ENCODE data around the gene CALHM3.

Gene CALHM3

DNA sequence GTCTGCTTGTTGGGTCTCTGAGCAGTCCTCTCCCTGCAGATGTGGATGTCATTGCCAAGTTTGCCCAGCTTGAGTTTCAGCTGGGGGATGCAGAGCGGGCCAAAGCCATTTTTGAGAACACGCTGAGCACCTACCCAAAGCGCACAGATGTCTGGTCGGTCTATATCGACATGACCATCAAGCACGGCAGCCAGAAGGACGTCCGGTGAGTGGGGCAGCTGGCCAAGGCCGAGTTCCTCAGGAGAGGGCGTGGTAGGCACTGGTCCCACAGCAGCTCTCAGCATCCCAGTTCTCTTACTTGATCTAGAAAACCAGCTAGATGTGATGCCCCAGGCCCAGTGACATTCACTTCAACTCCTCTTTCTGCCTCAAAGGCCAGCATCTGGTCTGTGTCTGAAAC lies 34.6 kb downstream of the CALHM3 start:
- peaks cover 78% of the 10 kb centered on the region for H3K36me3 Mint-ChIP-seq
- H3K9me3 Mint-ChIP-seq = no peaks in the 10 kb centered on the region
- DNase-seq = no peak
- no peaks in the 10 kb centered on the region for H3K27me3 Mint-ChIP-seq
- no peak overlapping the region for H3K4me3 Mint-ChIP-seq
- CTCF ChIA-PET = interaction anchor here (0.7 kb wide), 1 partner anchor 32 kb away, joined by 4 read pairs; no protein-coding TSS in a partner anchor
- peaks cover 35% of the 10 kb centered on the region for H3K4me1 Mint-ChIP-seq
- peak overlapping the region; percentile 76 for H3K27ac Mint-ChIP-seq

DNA sequence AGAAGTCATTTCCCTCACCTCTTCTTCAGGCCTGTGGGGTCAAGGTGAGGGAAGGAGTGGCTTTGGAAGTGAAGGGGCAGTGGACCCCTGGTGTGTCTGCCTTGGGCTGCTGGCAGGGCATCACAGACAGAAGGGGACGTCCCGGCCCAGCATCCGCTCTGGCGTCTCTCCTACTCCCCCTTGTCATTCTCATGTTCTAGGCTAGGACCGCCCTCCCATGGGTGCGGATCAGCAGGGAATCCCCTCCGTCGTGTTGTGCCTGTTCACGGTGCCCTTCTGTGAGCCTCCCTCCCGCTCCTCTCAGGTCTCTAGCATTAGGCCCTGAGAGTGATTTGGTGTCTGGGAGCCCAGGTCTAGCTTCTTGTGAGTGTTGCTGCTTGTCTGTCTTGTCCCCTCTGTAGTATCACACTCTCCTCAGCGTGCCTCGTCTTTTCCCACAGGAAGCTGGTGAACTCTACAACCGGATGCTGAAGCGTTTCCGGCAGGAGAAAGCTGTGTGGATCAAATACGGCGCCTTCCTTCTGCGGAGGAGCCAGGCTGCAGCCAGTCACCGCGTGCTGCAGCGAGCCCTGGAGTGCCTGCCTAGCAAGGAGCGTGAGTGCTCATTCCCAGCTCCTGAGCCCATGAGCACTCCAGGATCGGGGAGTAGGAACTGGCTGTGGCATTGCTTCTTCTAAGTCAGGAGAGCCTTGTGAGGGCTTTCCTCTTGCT lies 35.4 kb downstream of the CALHM3 start:
- CTCF ChIA-PET = interaction anchor here (2.0 kb wide), 1 partner anchor 42 kb away, joined by 7 read pairs; no protein-coding TSS in a partner anchor
- no peaks in the 10 kb centered on the region for H3K27me3 Mint-ChIP-seq
- no peak for DNase-seq
- no peaks in the 10 kb centered on the region for H3K9me3 Mint-ChIP-seq
- H3K4me1 Mint-ChIP-seq = peaks cover 27% of the 10 kb centered on the region
- no peak overlapping the region for H3K4me3 Mint-ChIP-seq
- H3K27ac Mint-ChIP-seq = peak overlapping the region; percentile 76
- peaks cover 74% of the 10 kb centered on the region for H3K36me3 Mint-ChIP-seq

- DNase-seq = no peak
- CTCF ChIA-PET = interaction anchor here (1.3 to 2.0 kb wide), 2 partner anchors 9 to 44 kb away, joined by 4 to 7 read pairs; no protein-coding TSS in a partner anchor
Observed at GRCh38 chr10:103442031-103442461, 37.0 kb downstream of the CALHM3 start.

DNA sequence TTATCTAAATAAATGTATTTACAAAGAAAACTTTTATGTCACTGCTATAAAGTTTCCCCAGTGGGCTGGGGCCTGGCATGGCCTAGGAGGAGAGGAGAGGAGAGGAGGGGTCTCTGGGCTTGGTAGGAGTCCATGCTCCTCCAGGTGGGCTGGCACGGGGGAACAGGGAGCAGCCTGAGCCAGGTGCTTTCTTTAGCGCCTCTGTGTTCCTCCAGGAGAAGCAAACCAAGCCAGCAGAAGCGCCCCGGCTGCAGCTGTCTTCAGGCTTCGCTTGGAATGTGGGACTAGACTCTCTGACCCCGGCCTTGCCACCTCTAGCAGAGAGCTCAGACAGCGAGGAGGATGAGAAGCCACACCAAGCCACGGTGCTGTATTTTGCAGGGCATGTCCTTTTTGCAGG lies 37.4 kb downstream of the CALHM3 start:
- peaks cover 72% of the 10 kb centered on the region for H3K36me3 Mint-ChIP-seq
- peaks cover 11% of the 10 kb centered on the region for H3K4me1 Mint-ChIP-seq
- H3K9me3 Mint-ChIP-seq = no peaks in the 10 kb centered on the region
- peak overlapping the region; percentile 43 for H3K27ac Mint-ChIP-seq
- DNase-seq = no peak
- H3K4me3 Mint-ChIP-seq = no peak overlapping the region
- CTCF ChIA-PET = interaction anchor here (2.0 kb wide), 1 partner anchor 44 kb away, joined by 7 read pairs; no protein-coding TSS in a partner anchor
- no peaks in the 10 kb centered on the region for H3K27me3 Mint-ChIP-seq

More at GRCh38 chr10:103442031-103442461, 37.0 kb downstream of the CALHM3 start:
- Mint-ChIP-seq H3K4me3 (no peak overlapping the region), H3K27me3 (no peaks in the 10 kb centered on the region), H3K36me3 (peaks cover 71% of the 10 kb centered on the region), H3K9me3 (no peaks in the 10 kb centered on the region), H3K4me1 (peaks cover 15% of the 10 kb centered on the region), H3K27ac (peak overlapping the region; percentile 43)

DNA sequence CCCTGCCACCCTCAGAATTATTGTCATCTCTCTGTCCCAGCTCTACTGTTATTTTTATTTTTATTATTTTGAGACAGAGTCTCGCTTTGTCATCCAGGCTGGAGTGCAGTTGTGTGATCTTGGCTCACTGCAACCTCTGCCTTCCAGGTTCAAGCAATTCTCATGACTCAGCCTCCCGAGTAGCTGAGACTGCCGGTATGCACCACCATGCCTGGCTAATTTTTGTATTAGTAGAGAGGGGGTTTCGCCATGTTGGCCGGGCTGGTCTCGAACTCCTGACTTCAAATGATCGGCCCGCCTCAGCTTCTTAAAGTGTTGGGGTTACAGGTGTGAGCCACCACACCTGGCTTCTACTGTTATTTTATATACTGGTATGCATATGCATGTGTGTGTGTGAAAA lies 37.8 kb downstream of the CALHM3 start:
- peaks cover 70% of the 10 kb centered on the region for H3K36me3 Mint-ChIP-seq
- H3K27me3 Mint-ChIP-seq = no peaks in the 10 kb centered on the region
- H3K9me3 Mint-ChIP-seq = no peaks in the 10 kb centered on the region
- H3K27ac Mint-ChIP-seq = no peak overlapping the region
- H3K4me1 Mint-ChIP-seq = peaks cover 9% of the 10 kb centered on the region
- no peak for DNase-seq
- CTCF ChIA-PET = no interaction called here
- no peak overlapping the region for H3K4me3 Mint-ChIP-seq

DNA sequence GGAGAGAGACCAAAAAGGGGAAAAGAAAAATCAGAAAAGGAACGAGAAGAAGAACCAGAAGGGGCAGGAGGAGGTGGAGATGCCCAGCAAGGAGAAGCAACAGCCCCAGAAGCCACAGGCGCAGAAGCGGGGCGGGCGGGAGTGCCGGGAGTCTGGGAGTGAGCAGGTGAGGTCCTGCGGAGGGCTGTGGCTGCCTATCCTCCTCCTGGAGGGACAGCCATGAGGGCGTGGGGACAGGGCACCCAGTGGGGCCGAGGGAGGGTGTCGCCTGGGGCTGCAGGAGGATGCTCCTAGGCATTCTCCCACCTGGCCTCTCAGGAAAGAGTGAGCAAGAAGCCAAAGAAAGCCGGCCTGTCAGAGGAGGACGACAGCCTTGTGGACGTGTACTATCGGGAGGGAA lies 38.6 kb downstream of the CALHM3 start:
- H3K4me3 Mint-ChIP-seq = no peak overlapping the region
- H3K36me3 Mint-ChIP-seq = peaks cover 66% of the 10 kb centered on the region
- H3K27ac Mint-ChIP-seq = peak overlapping the region; percentile 22
- H3K27me3 Mint-ChIP-seq = no peaks in the 10 kb centered on the region
- no peak for DNase-seq
- H3K9me3 Mint-ChIP-seq = no peaks in the 10 kb centered on the region
- peaks cover 5% of the 10 kb centered on the region for H3K4me1 Mint-ChIP-seq
- CTCF ChIA-PET = interaction anchor here (1.2 kb wide), 1 partner anchor 45 kb away, joined by 4 read pairs; no protein-coding TSS in a partner anchor

DNA sequence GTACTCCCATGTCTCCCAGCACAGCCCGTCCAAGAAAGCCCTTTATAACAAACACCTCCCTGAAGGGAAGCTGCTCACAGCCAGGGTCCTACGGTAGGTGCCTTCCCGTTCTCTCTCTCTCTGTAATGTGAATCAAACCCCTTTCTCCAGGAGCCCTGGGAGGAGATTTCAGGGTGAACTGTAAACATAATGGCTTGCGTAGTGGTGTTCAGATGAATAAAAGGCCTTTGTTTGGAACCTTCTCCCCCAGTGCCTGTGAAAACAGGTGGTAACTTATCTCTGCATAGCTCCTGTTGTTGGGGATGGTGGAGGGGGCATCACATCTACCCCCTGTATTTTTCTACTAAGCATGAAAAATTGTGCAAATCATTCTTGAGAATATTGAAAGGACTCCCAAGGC lies 39.3 kb downstream of the CALHM3 start:
- Mint-ChIP-seq H3K9me3 (no peaks in the 10 kb centered on the region), H3K4me3 (no peak overlapping the region), H3K36me3 (peaks cover 61% of the 10 kb centered on the region), H3K27ac (peak overlapping the region; percentile 12), H3K4me1 (peaks cover 3% of the 10 kb centered on the region), H3K27me3 (no peaks in the 10 kb centered on the region)
- DNase-seq = no peak
- CTCF ChIA-PET = interaction anchor here (1.2 kb wide), 1 partner anchor 45 kb away, joined by 4 read pairs; no protein-coding TSS in a partner anchor

GRCh38 chr10:103433858-103434257 lies 45.2 kb downstream of the CALHM3 start:
- Mint-ChIP-seq H3K27me3 (no peaks in the 10 kb centered on the region), H3K36me3 (peaks cover 57% of the 10 kb centered on the region), H3K9me3 (no peaks in the 10 kb centered on the region), H3K4me3 (no peak overlapping the region), H3K27ac (peak overlapping the region; percentile 33), H3K4me1 (peaks cover 50% of the 10 kb centered on the region)
- no peak for DNase-seq
- CTCF ChIA-PET = interaction anchor here (0.7 to 3.5 kb wide), 3 partner anchors 9 to 18 kb away, joined by 3 to 14 read pairs (median 4); no protein-coding TSS in a partner anchor

DNA sequence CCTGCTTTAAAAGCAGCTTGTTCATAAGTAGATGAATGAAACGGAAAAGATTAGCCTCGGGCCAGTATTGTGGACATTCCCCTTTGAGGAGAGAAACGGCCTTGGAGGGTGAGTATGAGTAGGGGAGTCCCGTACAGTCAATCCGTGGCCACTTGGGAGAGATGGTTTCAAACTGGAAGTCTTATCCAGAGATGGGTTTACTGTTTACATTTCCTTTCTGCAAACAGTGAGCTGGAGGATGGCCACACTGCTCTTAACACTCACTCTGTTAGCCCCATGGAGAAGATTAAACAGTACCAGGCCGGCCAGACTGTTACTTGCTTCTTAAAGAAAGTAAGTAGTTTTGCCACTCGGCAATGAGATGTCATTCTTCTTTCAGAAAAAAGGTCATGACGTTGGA lies 47.1 kb downstream of the CALHM3 start:
- Mint-ChIP-seq H3K4me1 (peaks cover 70% of the 10 kb centered on the region), H3K27ac (peak overlapping the region; percentile 82), H3K4me3 (no peak overlapping the region), H3K9me3 (no peaks in the 10 kb centered on the region), H3K27me3 (no peaks in the 10 kb centered on the region), H3K36me3 (peaks cover 59% of the 10 kb centered on the region)
- DNase-seq = no peak
- CTCF ChIA-PET = interaction anchor here (0.9 to 3.5 kb wide), 4 partner anchors 13 to 44 kb away, joined by 4 to 16 read pairs (median 10); no protein-coding TSS in a partner anchor

GRCh38 chr10:103429647-103430046 lies 49.4 kb downstream of the CALHM3 start:
- no peaks in the 10 kb centered on the region for H3K9me3 Mint-ChIP-seq
- peak overlapping the region; percentile 21 for H3K4me3 Mint-ChIP-seq
- peaks cover 66% of the 10 kb centered on the region for H3K36me3 Mint-ChIP-seq

GRCh38 chr10:103428989-103429643 lies 49.9 kb downstream of the CALHM3 start:
- Mint-ChIP-seq H3K27me3 (no peaks in the 10 kb centered on the region), H3K4me3 (peak overlapping the region; percentile 51), H3K36me3 (peaks cover 71% of the 10 kb centered on the region), H3K27ac (peak overlapping the region; percentile 85), H3K9me3 (no peaks in the 10 kb centered on the region), H3K4me1 (peaks cover 71% of the 10 kb centered on the region)
- DNase-seq = no peak
- CTCF ChIA-PET = no interaction called here

More at GRCh38 chr10:103429647-103430046, 49.4 kb downstream of the CALHM3 start:
- Mint-ChIP-seq H3K4me1 (peaks cover 72% of the 10 kb centered on the region), H3K27ac (peak overlapping the region; percentile 85), H3K27me3 (no peaks in the 10 kb centered on the region)
- peak; percentile 66 for DNase-seq
- CTCF ChIA-PET = interaction anchor here (2.9 kb wide), 1 partner anchor 47 kb away, joined by 16 read pairs; no protein-coding TSS in a partner anchor

DNA sequence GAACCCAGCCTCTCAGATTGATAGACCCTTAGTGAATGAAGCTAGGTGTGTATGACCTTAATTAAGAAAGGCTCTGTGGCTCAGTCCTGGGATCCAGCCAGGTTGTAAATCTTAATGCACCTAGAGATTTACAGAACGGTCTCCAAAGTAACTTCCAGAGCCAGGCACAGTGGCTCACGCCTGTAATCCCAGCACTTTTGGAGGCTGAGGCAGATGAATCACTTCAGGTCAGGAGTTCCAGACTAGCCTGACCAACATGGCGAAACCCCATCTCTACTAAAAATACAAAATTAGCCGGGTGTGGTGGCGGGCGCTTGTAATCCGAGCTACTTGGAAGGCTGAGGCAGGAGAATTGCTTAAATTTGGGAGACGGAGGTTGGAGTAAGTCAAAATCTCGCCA lies 51.2 kb downstream of the CALHM3 start:
- Mint-ChIP-seq H3K4me1 (peaks cover 62% of the 10 kb centered on the region), H3K36me3 (peaks cover 71% of the 10 kb centered on the region), H3K9me3 (no peaks in the 10 kb centered on the region), H3K27me3 (no peaks in the 10 kb centered on the region), H3K4me3 (no peak overlapping the region), H3K27ac (peak overlapping the region; percentile 42)
- no peak for DNase-seq
- CTCF ChIA-PET = interaction anchor here (0.9 to 1.7 kb wide), 4 partner anchors 14 to 684 kb away, joined by 3 to 8 read pairs (median 3); no protein-coding TSS in a partner anchor

DNA sequence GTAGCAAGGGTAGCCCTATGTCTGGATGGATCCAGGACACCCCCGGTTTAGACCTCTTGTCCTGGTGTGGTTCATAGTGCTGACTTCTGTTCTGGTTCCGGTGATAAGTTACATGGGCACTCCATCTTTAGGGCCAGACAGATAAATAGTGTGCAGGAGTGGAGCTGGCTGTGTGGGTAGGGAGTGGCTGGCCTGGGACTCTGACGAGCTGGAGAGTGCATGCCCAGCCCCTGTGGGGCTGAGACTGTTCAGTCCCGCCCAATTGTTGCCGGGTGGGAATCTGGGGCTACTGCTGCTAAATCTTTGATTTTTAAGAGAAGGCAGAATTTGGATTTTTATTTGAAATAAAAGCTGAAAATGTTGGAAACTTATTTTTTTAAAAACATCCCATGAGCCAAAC lies 55.3 kb downstream of the CALHM3 start:
- H3K9me3 Mint-ChIP-seq = no peaks in the 10 kb centered on the region

More for the DNA sequence above, 55.3 kb downstream of the CALHM3 start:
- CTCF ChIA-PET = interaction anchor here (0.9 to 2.6 kb wide), 6 partner anchors 26 to 62 kb away, joined by 3 to 16 read pairs (median 4); partner anchors contain the start of gene CALHM2
- no peak overlapping the region for H3K4me3 Mint-ChIP-seq
- no peak for DNase-seq
- no peaks in the 10 kb centered on the region for H3K27me3 Mint-ChIP-seq
- H3K36me3 Mint-ChIP-seq = peaks cover 72% of the 10 kb centered on the region
- H3K4me1 Mint-ChIP-seq = peaks cover 22% of the 10 kb centered on the region
- peak overlapping the region; percentile 53 for H3K27ac Mint-ChIP-seq

All from activated naive CD4-positive, alpha-beta T cell treated with anti-CD3 and anti-CD28 coated beads, Interleukin-2, amount 10 ng/mL, durations not matched to agents 7 days and 5 days (primary cell).